GM23338 (cell line): Measurements from ENCODE around the gene TTC28. TPM values are rescaled to one million over a fixed set of nuclear protein-coding genes. Genes with fewer than 3 reads are reported as not detected.

ENCODE experiments used
- ATAC-seq: fragments of 200-7000 bp; cut with Tn5 transposase; 3 replicates; pipeline ENCODE4 v1.9.1; 2020
- DNase-seq: peaks from one replicate; pipeline ENCODE4 v3.0.0-alpha.2; 2015; ENCODE audit warnings: low spot score
- H2AFZ ChIP-seq: fragments of 200-600 bp; sonication (generic); 2 replicates; pipeline ENCODE4 v1.8.0; 2016; ENCODE audit warnings: antibody characterized with exemption, mild to moderate bottlenecking, moderate library complexity
- H3F3A ChIP-seq: fragments of 200-600 bp; sonication (generic); replicated peaks from 2 replicates; pipeline ENCODE4 v1.8.0; 2017; ENCODE audit warnings: antibody characterized with exemption, mixed run types, low read depth
- H3K27ac ChIP-seq: fragments of 200-600 bp; sonication (generic); 2 replicates; pipeline ENCODE4 v1.6.1; 2016; ENCODE audit warnings: low read depth
- H3K27me3 ChIP-seq: fragments of 200-600 bp; sonication (generic); 2 replicates; pipeline ENCODE4 v1.8.0; 2016; ENCODE audit warnings: mild to moderate bottlenecking, mixed run types, moderate library complexity; ENCODE audit not compliant: insufficient read depth
- H3K36me3 ChIP-seq: fragments of 200-600 bp; sonication (generic); 2 replicates; pipeline ENCODE4 v1.8.0; 2016; ENCODE audit warnings: mild to moderate bottlenecking; ENCODE audit not compliant: insufficient read depth
- H3K4me1 ChIP-seq: fragments of 200-600 bp; sonication (generic); 2 replicates; pipeline ENCODE4 v1.8.0; 2016; ENCODE audit warnings: mild to moderate bottlenecking, moderate library complexity; ENCODE audit not compliant: insufficient read depth
- H3K4me2 ChIP-seq: fragments of 200-600 bp; sonication (generic); 2 replicates; pipeline ENCODE4 v1.7.1; 2017; ENCODE audit warnings: mixed run types
- H3K4me3 ChIP-seq: fragments of 200-600 bp; sonication (generic); 2 replicates; pipeline ENCODE4 v1.6.1; 2016; ENCODE audit warnings: mixed run types
- H3K79me2 ChIP-seq: fragments of 200-600 bp; sonication (generic); replicated peaks from 2 replicates; pipeline ENCODE4 v1.8.0; 2017; ENCODE audit warnings: mild to moderate bottlenecking; ENCODE audit not compliant: insufficient read depth
- H3K9me2 ChIP-seq: fragments of 200-600 bp; sonication (generic); 2 replicates; pipeline ENCODE4 v1.8.0; 2017; ENCODE audit not compliant: insufficient read depth
- H4K20me1 ChIP-seq: fragments of 200-600 bp; sonication (generic); replicated peaks from 2 replicates; pipeline ENCODE4 v1.8.0; 2017; ENCODE audit warnings: mild to moderate bottlenecking; ENCODE audit not compliant: insufficient read depth
- H3K27ac Mint-ChIP-seq: 2 replicates; pipeline ENCODE4 v1.8.0; 2020; ENCODE audit warnings: inconsistent platforms, mild to moderate bottlenecking, moderate library complexity, mixed read lengths
- H3K27me3 Mint-ChIP-seq: 3 replicates; pipeline ENCODE4 v1.8.0; 2022; ENCODE audit warnings: low read depth, mild to moderate bottlenecking, moderate library complexity, mixed read lengths, inconsistent platforms; ENCODE audit not compliant: insufficient read depth, poor library complexity
- H3K36me3 Mint-ChIP-seq: 3 replicates; pipeline ENCODE4 v1.8.0; 2021; ENCODE audit warnings: low read depth, mild to moderate bottlenecking, inconsistent platforms, moderate library complexity, mixed read lengths
- H3K4me1 Mint-ChIP-seq: 3 replicates; pipeline ENCODE4 v1.8.0; 2020; ENCODE audit warnings: mild to moderate bottlenecking, inconsistent platforms, mixed read lengths
- H3K4me3 Mint-ChIP-seq: 3 replicates; pipeline ENCODE4 v1.8.0; 2021; ENCODE audit warnings: moderate library complexity, mild to moderate bottlenecking, inconsistent platforms, mixed read lengths
- H3K9me3 Mint-ChIP-seq: 3 replicates; pipeline ENCODE4 v1.8.0; 2020; ENCODE audit warnings: moderate library complexity, mild to moderate bottlenecking, inconsistent platforms, mixed read lengths
- CREB1 ChIP-seq: fragments of 250-450 bp; sonication (Bioruptor Pico); IDR thresholded peaks from 2 replicates; pipeline ENCODE4 v1.5.0; 2020; ENCODE audit warnings: low read depth, mild to moderate bottlenecking, moderate library complexity
- CTCF ChIP-seq, 2 experiments: fragments of 200-600 bp in 1 of 2; sonication (generic) in 1 of 2; conservative IDR thresholded peaks; 2 replicates each; pipeline versions ENCODE4 v1.5.1 to v1.6.1; 2016 to 2017; ENCODE audit warnings: antibody characterized with exemption in 2 of 2, low read depth in 2 of 2, mild to moderate bottlenecking in 2 of 2, moderate library complexity in 1 of 2
- EZH2phosphoT487 ChIP-seq: fragments of 200-600 bp; sonication (generic); IDR thresholded peaks from one replicate; pipeline ENCODE4 v1.8.1; 2018; ENCODE audit warnings: antibody characterized with exemption; ENCODE audit not compliant: unreplicated experiment
- JUNB ChIP-seq: IDR thresholded peaks from one replicate; pipeline ENCODE4 v1.6.1; 2016; ENCODE audit warnings: antibody characterized with exemption; ENCODE audit not compliant: unreplicated experiment
- NANOG ChIP-seq: IDR thresholded peaks from 2 replicates; pipeline ENCODE4 v1.6.1; 2016; ENCODE audit warnings: antibody characterized with exemption, borderline replicate concordance
- STAT1 ChIP-seq: IDR thresholded peaks from one replicate; pipeline ENCODE4 v1.6.1; 2016; ENCODE audit warnings: antibody characterized with exemption; ENCODE audit not compliant: unreplicated experiment
- ZNF114 ChIP-seq: fragments of 250-450 bp; sonication (Bioruptor Pico); IDR thresholded peaks from 2 replicates; pipeline ENCODE4 v1.5.0; 2020; ENCODE audit warnings: mild to moderate bottlenecking, moderate library complexity
- ZNF331 ChIP-seq: fragments of 250-450 bp; sonication (Bioruptor Pico); IDR thresholded peaks from 2 replicates; pipeline ENCODE4 v1.5.0; 2020; ENCODE audit warnings: low read depth, mild to moderate bottlenecking, moderate library complexity
- ZNF462 ChIP-seq: fragments of 250-450 bp; sonication (Bioruptor Pico); IDR thresholded peaks from 2 replicates; pipeline ENCODE4 v1.5.0; 2020; ENCODE audit warnings: mild to moderate bottlenecking, moderate library complexity
- polyA plus RNA-seq: library from polyadenylated mRNA; unstranded; fragments of >200 nt; fragmentation: Nextera tagmentation; extraction: Ambion mirVana; gene quantifications from 2 replicates; pipeline ENCODE4 v1.2.1, GENCODE V29; 2016
- total RNA-seq: library from RNA; depleted of rRNA; stranded (reverse); fragments of >200 nt; shearing (Covaris generic); gene quantifications from 2 replicates; pipeline ENCODE4 v1.2.3, GENCODE V29; 2014

Gene TTC28
- total and polyA plus RNA-seq, 2 experiments from 2014 or later = 4.5 to 16.1 TPM

- no peak overlapping the region for H3K4me3 Mint-ChIP-seq
Measured at GRCh38 chr22:28043266-28043665, 636.4 kb downstream of the TTC28 start.

More at GRCh38 chr22:28043266-28043665, 636.4 kb downstream of the TTC28 start:
- H3K9me3 Mint-ChIP-seq = peaks cover 7% of the 10 kb centered on the region; the same call in 2 of the 3 replicates
- Histone ChIP-seq H3K9me2 (no peaks in the 10 kb centered on the region), H3K4me1 (no peaks in the 10 kb centered on the region), H3K4me2 (no peak overlapping the region), H3K36me3 (no peaks in the 10 kb centered on the region), H3K79me2 (no peaks in the 10 kb centered on the region), H3K27me3 (no peaks in the 10 kb centered on the region), H4K20me1 (no peaks in the 10 kb centered on the region), H3K4me3 (no peak overlapping the region), H3K27ac (no peak overlapping the region), H3F3A (no peaks in the 10 kb centered on the region), H2AFZ (no peak overlapping the region)
- H3K4me1 Mint-ChIP-seq = no peaks in the 10 kb centered on the region
- H3K27me3 Mint-ChIP-seq = no peaks in the 10 kb centered on the region
- DNase-seq (no peak), ATAC-seq (no peak)
- no peaks in the 10 kb centered on the region for H3K36me3 Mint-ChIP-seq
- TF ChIP-seq CREB1 (no peak), ZNF114 (CRISPR knock-in tag) (no peak), ZNF331 (no peak), EZH2phosphoT487 (no peak), NANOG (no peak), CTCF (conservative IDR thresholded peaks at IDR 0.05; ENCODE audit: low read depth in 2 of 2) (no peak), JUNB (no peak), STAT1 (no peak), ZNF462 (CRISPR knock-in tag) (no peak)
- no peak overlapping the region for H3K27ac Mint-ChIP-seq
